ENCODE data around the gene SFTPB. TPM values are rescaled to one million over a fixed set of nuclear protein-coding genes. Genes with fewer than 3 reads are reported as not detected.

SFTPB gene
- total and polyA plus RNA-seq, 4 donors = not detected

GRCh38 chr2:85712849-85713612 is 45.0 kb upstream of the SFTPB start:
- Histone ChIP-seq H3K4me3 (ENCODE audit: low read depth in 1 of 3, low read length in 3 of 3) (no peak overlapping the region), H3K27me3 (ENCODE audit: control insufficient read depth in 4 of 4, insufficient read depth in 4 of 4, low read length in 3 of 4) (no peaks in the 10 kb centered on the region), H3K36me3 (ENCODE audit: control insufficient read depth in 4 of 4, insufficient read depth in 3 of 4, low read depth in 1 of 4, low read length in 3 of 4) (no peaks in the 10 kb centered on the region), H3K4me1 (ENCODE audit: control insufficient read depth in 4 of 4, insufficient read depth in 4 of 4, low read length in 3 of 4) (peaks cover 27 to 56% (median 37%) of the 10 kb centered on the region in 4 donors), H3K27ac (ENCODE audit: low read depth in 1 of 2, low read length in 2 of 2) (peak overlapping the region; percentile 96 to 99), H3K9me3 (ENCODE audit: control insufficient read depth in 4 of 4, low read length in 3 of 4) (no peaks in the 10 kb centered on the region), H3K9ac (ENCODE audit: low read depth in 1 of 2, low read length in 2 of 2) (peak overlapping the region in 1 of 2 donors; percentile 92)
- TF ChIP-seq HNF4G (IDR thresholded peaks at IDR 0.05) (no peak), FOXA1 (IDR thresholded peaks at IDR 0.05) (peak; percentile 40), TAF1 (conservative IDR thresholded peaks at IDR 0.05) (peak; percentile 24), NR2F2 (IDR thresholded peaks at IDR 0.05) (peak; percentile 66), YY1 (IDR thresholded peaks at IDR 0.05) (peak; percentile 90), REST (IDR thresholded peaks at IDR 0.05) (peak; percentile 87), HNF4A (conservative IDR thresholded peaks at IDR 0.05) (peak; percentile 71 to 83), EGR1 (IDR thresholded peaks at IDR 0.05; ENCODE audit: low read depth in 2 of 2) (peak; percentile 95 to 97), MAX (IDR thresholded peaks at IDR 0.05) (peak; percentile 94), ZBTB33 (IDR thresholded peaks at IDR 0.05) (peak; percentile 81), FOXA2 (IDR thresholded peaks at IDR 0.05) (peak; percentile 86), ATF3 (IDR thresholded peaks at IDR 0.05) (peak; percentile 46), CTCF (IDR thresholded peaks at IDR 0.05; ENCODE audit: low read depth, low read length, missing input control) (no peak), GABPA (IDR thresholded peaks at IDR 0.05 in 1 of 2, conservative IDR thresholded peaks at IDR 0.05 in 1 of 2) (peak in 1 of 2 donors; percentile 45), RAD21 (IDR thresholded peaks at IDR 0.05) (peak in 1 of 2 donors; percentile 55), JUND (IDR thresholded peaks at IDR 0.05) (peak; percentile 79 to 90), SP1 (IDR thresholded peaks at IDR 0.05) (peak; percentile 100), RXRA (IDR thresholded peaks at IDR 0.05) (peak; percentile 99)
- no peak for DNase-seq (ENCODE audit: low spot score)
- 32% methylated on average over 9 of the region's 9 CpGs for WGBS

Data from liver (tissue), 9 donors.